ENCODE data around the gene TCF12.

Gene TCF12

GRCh38 chr15:57217778-57218598 lies 299.5 kb downstream of the TCF12 start:
- no peak for DNase-seq (ENCODE audit: low read depth)

DNA sequence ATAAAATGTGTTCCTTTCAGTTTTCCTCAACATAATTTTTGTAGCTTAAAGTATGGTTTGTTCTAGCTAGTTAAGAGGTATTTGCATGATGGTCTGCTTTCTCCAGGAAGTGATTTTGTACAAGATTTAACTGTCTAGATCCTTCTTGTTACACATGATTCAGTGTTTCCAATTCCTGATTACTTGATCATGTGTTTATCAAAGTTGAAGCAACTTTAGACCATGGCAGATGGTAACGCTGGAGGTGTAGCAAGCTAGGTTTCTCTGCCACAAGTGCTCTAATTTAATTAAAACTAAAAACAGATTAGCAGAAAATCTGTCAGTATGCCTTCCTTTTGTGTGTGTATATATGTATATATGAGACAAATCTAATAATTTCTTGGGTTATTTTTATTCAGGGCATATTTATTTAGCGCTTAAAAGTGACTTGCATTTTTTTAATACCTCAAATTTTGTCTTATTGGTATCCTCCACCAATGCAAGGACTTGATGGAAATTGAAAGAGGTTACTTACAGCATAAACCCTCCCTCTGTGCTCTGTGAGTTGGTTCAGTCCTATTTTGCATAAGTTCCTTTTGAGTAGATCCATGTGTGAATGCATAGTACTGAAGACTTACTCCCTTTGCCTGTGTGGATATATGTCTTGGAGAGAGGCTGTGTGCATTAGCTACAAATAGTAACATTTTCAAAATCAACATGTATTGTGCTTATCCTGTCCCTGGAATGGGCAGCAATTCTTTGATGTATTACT lies 300.6 kb downstream of the TCF12 start:
- no peak for DNase-seq (ENCODE audit: low read depth)

- DNase-seq (ENCODE audit: low read depth) = no peak
Measured at GRCh38 chr15:57220205-57220604, 301.8 kb downstream of the TCF12 start.

DNA sequence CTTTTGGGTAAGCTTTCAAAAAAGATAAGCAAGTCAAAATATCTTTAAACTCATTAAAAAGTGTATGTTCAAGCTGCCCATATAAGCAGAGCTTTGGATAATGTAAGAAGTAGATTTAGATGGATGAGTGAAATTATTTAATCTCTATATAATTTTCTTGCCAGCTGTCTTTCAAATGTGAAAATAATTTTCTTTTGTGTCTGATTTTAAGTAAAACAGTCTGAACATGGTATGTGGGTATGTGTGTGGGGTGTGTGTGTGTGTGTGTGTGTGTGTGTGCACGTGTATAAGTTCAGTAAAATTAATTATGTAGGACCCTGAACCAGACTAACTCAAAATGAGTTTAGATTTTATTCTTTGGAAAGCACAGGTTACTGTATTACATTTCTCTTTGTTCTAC lies 302.7 kb downstream of the TCF12 start:
- DNase-seq (ENCODE audit: low read depth) = no peak

DNA sequence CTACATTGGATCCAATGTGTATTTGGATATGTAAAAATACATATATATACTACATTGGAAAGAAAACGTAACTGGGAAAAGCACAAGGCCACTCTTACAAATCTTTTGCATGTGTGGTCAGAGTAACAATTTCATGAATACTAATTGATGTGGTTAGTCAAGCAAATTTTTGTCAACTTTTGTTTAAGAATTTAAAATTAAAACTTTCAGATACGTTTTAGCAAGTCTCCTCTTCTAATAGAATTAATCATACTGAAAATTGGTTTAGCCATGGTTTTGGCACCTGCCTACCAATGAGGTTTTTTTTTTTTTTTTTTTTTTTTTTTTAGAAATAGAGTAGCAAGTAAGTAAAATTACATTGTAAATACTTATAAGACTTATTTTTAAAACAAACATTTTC lies 304.9 kb downstream of the TCF12 start:
- DNase-seq (ENCODE audit: low read depth) = no peak

GRCh38 chr15:57223887-57224286 lies 305.4 kb downstream of the TCF12 start:
- no peak for DNase-seq (ENCODE audit: low read depth)

GRCh38 chr15:57224664-57225063 lies 306.2 kb downstream of the TCF12 start:
- DNase-seq (ENCODE audit: low read depth) = no peak

GRCh38 chr15:57227166-57227565 lies 308.7 kb downstream of the TCF12 start:
- no peak for DNase-seq (ENCODE audit: low read depth)

DNA sequence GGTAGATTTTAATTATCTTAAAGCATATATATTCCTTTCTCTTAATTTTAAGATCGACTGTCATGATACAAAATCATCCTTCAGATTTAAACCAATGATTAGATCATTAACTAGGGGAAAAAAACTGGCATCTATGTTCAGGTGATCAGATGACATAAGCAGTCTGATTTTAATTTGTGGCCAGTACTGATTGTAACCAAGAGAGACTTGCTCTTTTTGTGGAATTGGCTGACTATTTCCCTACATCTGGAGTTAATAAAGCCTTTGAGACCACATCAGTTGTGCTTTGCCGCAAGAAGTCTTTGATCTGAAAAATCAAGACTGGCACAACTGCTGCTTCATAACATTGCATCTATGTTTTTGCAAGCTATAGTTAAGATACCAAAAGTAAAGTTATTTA lies 309.5 kb downstream of the TCF12 start:
- no peak for DNase-seq (ENCODE audit: low read depth)

- no peak for DNase-seq (ENCODE audit: low read depth)
Measured at GRCh38 chr15:57228395-57228794, 310.0 kb downstream of the TCF12 start.

GRCh38 chr15:57229051-57229450 lies 310.6 kb downstream of the TCF12 start:
- DNase-seq (ENCODE audit: low read depth) = no peak

- no peak for DNase-seq (ENCODE audit: low read depth)
Measured at GRCh38 chr15:57231559-57231958, 313.1 kb downstream of the TCF12 start.

DNA sequence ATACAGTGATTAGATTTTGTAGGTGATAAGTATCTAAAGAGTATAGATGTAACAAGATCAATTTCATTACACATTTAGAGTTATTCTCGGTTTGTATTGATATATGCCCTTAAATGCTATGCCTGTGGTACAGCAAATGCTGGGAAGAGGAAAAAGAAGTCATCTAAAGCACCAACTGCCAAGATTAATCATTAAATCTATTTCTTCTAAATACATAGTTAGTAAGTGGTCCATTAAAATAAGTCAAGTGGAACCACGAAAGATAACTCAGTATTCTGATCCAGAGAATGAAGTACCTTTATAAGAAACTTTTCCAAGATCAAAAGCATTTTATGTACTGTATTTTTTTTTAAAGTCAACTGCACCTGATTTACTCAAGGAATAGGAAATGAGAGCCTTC lies 315.7 kb downstream of the TCF12 start:
- DNase-seq (ENCODE audit: low read depth) = no peak

DNA sequence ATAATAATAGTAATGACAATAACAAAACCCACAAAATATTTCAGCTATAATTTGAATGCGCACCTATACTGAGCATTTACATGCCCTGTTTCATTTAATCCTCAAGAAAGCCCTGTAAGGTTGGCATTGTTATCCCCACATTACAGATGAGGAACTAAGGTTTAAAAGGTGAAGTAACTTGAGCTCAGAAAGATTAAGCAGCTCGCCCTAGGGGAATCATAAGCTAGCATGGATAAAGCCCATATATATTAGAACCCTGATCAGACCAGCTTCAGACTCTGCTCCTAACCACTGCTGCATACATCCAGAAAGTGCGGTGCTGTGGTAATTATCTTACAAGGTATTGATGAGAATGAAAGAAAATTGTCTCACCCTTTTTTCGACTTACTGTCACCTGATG lies 316.7 kb downstream of the TCF12 start:
- no peak for DNase-seq (ENCODE audit: low read depth)

DNA sequence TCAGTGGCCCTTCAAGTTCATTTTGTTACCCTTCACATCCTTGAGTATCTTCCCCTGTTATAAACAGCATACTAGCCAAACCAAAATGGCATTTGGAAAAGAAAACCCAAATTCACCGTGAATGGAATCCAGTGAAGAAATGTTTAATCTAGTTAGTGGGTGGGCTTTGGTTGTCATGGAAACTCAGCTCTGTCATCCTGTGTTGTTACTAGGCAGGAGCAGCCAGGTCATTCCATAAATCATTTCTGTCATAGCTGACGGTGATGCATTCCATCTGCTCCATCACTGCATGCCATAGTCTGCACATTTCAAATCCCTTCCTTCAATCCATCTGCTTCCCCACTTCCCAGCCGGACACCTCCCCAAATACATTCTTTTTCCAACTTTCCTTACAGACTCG lies 317.4 kb downstream of the TCF12 start:
- DNase-seq (ENCODE audit: low read depth) = no peak

DNA sequence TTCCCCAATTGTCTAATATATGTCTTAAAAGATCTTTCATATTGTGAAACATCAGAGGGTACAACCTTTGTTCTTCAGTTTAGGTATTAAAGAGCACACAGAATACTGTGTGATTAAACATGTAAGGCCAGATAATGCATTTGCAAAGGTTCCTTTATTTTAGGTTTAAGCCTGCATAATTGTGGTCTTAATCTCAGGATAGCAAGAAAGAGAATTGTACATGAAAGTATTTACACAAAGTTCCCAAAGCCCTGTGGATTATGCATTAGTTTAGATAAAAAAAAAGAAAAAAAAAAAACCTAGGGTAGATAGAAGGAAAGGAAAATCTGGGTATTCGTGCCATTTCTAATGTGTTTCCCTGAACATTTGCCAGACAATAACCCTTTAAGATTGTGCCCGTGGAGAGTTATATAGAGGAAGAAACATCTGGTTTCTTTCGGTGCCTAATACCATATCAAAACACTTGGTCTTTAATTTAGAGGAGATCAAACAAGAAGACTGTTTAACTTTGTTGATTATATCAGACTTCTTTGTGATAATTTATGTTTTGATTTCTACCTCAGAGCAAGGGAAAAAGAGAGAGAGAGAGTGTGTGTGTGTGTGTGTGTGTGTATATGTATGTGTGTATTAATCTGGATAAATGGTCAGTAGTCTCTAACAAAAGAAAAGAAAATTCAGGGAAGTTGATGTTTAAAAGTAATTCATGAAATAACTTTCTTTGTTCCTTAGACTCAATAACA lies 318.3 kb downstream of the TCF12 start:
- DNase-seq (ENCODE audit: low read depth) = no peak

GRCh38 chr15:57237301-57237642 lies 318.8 kb downstream of the TCF12 start:
- DNase-seq (ENCODE audit: low read depth) = no peak

- DNase-seq (ENCODE audit: low read depth) = no peak
Measured at GRCh38 chr15:57237676-57238075, 319.2 kb downstream of the TCF12 start.

- no peak for DNase-seq (ENCODE audit: low read depth)
Measured at GRCh38 chr15:57245130-57245529, 326.7 kb downstream of the TCF12 start.

DNA sequence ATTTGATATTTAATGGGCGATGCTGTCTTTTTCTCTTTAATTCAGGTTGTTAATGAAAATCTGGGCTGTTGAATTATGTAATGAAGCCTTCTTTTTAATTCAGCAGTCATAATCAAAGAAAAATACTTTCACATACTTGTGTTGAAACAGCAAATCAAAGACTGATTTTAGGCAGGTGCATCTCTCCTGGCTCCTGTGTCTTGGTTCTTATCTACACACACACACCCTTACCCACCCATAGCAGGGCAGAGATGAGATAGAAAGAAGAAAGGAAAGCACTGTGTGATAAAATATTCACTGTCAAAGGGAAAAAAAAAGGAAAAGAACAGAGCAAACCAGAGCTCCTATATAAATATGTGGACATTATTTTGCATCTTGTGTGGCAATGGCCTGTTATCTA lies 327.3 kb downstream of the TCF12 start:
- no peak for DNase-seq (ENCODE audit: low read depth)

DNA sequence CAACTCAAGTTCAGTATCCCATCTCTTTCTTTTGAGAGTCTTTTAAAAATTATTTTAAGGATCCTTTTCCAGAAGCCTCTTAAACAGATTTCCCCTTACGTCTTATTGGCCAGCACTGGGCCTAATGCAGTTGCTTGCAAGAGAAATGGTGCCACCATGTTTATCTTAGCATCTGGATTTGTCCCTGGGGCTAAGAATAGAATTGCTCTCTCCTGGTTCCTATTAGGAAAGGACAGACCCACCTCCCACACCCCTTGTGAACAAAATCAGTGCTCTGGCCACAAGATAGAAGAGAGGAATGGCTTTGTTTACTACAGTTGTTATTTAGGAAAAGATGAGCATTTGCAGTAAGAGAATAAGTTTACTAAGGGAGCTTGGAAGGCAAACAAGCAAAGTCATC lies 329.6 kb downstream of the TCF12 start:
- no peak for DNase-seq (ENCODE audit: low read depth)

DNA sequence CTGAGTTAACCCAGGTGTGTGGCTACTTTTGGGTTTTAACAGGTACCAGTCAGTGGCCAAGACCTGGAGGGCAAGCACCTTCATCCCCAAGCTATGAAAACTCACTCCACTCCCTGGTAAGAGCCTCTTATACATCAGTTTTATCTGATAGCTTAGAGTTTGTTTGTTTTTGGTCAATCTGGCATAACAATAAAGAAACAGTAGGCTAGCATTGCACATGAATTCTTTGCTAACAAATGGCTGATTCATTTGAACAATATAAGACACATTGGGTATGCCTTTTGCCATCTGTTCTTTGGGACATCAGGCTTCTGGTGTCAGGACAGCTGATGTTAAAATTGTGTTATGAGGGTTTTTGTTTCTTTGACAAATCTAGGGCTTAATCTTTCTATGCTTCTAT lies 332.9 kb downstream of the TCF12 start:
- no peak for DNase-seq (ENCODE audit: low read depth)

DNA sequence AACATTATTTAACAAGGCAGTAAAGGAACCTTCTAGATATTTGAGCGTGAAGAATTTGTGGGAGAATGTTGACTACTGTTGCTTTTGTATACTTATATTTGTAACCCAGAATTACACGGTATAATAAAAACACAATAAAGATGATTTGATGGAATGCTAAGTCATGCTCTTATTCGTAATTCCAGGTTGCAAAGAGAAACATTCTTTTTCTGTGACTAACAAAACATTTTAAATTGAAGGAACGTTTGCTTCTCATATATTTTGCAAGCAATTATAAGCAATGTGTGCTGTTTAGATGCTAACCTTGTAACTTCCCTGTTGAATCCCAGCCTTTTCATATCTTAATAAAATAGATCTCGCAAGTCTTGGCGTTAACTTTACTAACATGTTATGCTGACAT lies 333.5 kb downstream of the TCF12 start:
- DNase-seq (ENCODE audit: low read depth) = no peak
